Measurements from ENCODE around the gene MOCOS. TPM values are rescaled to one million over a fixed set of nuclear protein-coding genes. Genes with fewer than 3 reads are reported as not detected.

The MOCOS gene
- total and polyA plus RNA-seq, 2 of the 13 experiments (the other 11 are each of a cell fraction or from before 2014, with no cell fraction given): 7.7 to 15.4 TPM

GRCh38 chr18:36307513-36307912 lies 120.2 kb downstream of the MOCOS start:
- Histone ChIP-seq H3K36me3 (replicated peaks in 1 of 2; ENCODE audit: control insufficient read depth in 1 of 2, insufficient read depth in 2 of 2, low read length in 2 of 2) (no peaks in the 10 kb centered on the region), H2AFZ (ENCODE audit: low read length) (no peak overlapping the region), H3K4me2 (ENCODE audit: low read depth, low read length) (no peak overlapping the region), H3K27ac (ENCODE audit: extremely low read length, insufficient read depth, low read length) (no peak overlapping the region), H4K20me1 (ENCODE audit: insufficient read depth, low read length) (no peaks in the 10 kb centered on the region), H3K9ac (ENCODE audit: insufficient read depth, low read depth, low read length) (no peak overlapping the region), H3K4me1 (ENCODE audit: insufficient read depth, low read length) (0 out of 2 replicates have a peak, but pooled peaks cover 4% of the 10 kb centered on the region), H3K4me3 (replicated peaks in 1 of 3; ENCODE audit: insufficient read depth in 1 of 3, low read depth in 2 of 3, low read length in 3 of 3) (no peak overlapping the region), H3K9me3 (ENCODE audit: low read length) (no peaks in the 10 kb centered on the region), H3K27me3 (ENCODE audit: control insufficient read depth in 1 of 2, insufficient read depth in 2 of 2, low read length in 2 of 2) (peaks cover 0 to 25% of the 10 kb centered on the region in 2 experiments; a peak in 2 of 5 replicates), H3K79me2 (ENCODE audit: insufficient read depth, low read length) (no peaks in the 10 kb centered on the region)
- no peak for DNase-seq (ENCODE audit: low spot score)
- FAIRE-seq: no peak
- TF ChIP-seq MED8 (CRISPR knock-in tag; IDR thresholded peaks at IDR 0.05; ENCODE audit: insufficient replicate concordance) (no peak), TFE3 (CRISPR knock-in tag; IDR thresholded peaks at IDR 0.05) (no peak), ZNF552 (CRISPR knock-in tag; IDR thresholded peaks at IDR 0.05; ENCODE audit: borderline replicate concordance) (no peak), ZNF280D (CRISPR knock-in tag; IDR thresholded peaks at IDR 0.05) (no peak), ZNF101 (CRISPR knock-in tag; IDR thresholded peaks at IDR 0.05; ENCODE audit: borderline replicate concordance, low read depth) (no peak), ZNF589 (CRISPR knock-in tag; conservative IDR thresholded peaks at IDR 0.05) (no peak), PRDM10 (CRISPR knock-in tag; IDR thresholded peaks at IDR 0.05; ENCODE audit: low read depth) (no peak)
- CTCF ChIA-PET (ENCODE audit: low intra/inter-chr PET ratio, low total read pairs): no interaction called here
- POLR2A ChIA-PET: no interaction called here
- ATAC-seq: no peak
- no TSS peak for BruUV-seq (replicated peaks)
- in situ Hi-C loops (cut with HindIII; ENCODE audit: extremely low pct_ligation_motif_present, low pct_unique_long_range_greater_than_20kb) (no loop called here), intact Hi-C loops (cut with micrococcal nuclease; ENCODE audit: unreplicated experiment) (no loop called here)
